ENCODE results near the gene CTSZ. TPM values are rescaled to one million over a fixed set of nuclear protein-coding genes. Genes with fewer than 3 reads are reported as not detected.

CTSZ gene
- total RNA-seq, 1 donor from 2014 or later = 61.4 TPM

DNA sequence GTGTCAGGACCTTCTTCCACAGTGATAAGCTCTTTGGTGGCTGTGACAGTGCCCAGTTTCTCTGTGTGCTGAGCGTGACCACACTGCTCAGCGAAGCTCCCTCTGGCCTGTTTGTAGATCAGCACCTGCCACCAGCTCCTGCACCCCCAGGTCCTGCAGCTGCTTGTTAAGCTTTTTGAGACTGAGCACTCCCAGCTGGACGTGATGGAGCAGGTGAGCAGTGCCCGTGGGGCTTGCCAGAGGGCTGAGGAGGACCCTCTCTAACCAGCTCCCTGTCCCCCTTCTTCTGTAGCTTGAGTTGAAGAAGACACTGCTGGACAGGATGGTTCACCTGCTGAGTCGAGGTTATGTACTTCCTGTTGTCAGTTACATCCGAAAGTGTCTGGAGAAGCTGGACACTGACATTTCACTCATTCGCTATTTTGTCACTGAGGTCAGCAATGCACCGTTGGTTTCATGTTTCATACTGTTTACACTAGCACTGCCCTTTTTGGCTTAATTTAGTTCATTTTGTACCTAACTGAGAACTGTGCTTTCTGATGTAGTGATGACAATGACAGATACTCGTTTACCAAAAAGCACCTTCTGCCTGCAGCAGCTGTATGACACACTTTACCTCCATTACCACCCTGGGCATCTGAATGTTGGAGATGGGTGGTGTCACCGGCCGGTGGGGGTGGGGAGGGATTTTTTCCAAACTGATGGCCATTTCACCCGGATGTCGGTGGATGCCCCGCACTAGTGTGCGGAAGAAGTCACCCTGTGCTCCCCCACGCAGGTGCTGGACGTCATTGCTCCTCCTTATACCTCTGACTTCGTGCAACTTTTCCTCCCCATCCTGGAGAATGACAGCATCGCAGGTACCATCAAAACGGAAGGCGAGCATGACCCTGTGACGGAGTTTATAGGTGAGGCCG is 13.5 kb downstream of the CTSZ start:
- H3K4me3 Mint-ChIP-seq (ENCODE audit: low read depth) = no peak overlapping the region
- H3K9me3 Mint-ChIP-seq (ENCODE audit: low read depth) = no peaks in the 10 kb centered on the region
- no peak overlapping the region for H3K27ac Mint-ChIP-seq
- no peak for DNase-seq (ENCODE audit: low spot score, unreplicated experiment)
- H3K36me3 Mint-ChIP-seq (ENCODE audit: insufficient read depth) = peaks cover 53% of the 10 kb centered on the region
- H3K27me3 Mint-ChIP-seq = no peaks in the 10 kb centered on the region
- TF ChIP-seq, protein P1, sequence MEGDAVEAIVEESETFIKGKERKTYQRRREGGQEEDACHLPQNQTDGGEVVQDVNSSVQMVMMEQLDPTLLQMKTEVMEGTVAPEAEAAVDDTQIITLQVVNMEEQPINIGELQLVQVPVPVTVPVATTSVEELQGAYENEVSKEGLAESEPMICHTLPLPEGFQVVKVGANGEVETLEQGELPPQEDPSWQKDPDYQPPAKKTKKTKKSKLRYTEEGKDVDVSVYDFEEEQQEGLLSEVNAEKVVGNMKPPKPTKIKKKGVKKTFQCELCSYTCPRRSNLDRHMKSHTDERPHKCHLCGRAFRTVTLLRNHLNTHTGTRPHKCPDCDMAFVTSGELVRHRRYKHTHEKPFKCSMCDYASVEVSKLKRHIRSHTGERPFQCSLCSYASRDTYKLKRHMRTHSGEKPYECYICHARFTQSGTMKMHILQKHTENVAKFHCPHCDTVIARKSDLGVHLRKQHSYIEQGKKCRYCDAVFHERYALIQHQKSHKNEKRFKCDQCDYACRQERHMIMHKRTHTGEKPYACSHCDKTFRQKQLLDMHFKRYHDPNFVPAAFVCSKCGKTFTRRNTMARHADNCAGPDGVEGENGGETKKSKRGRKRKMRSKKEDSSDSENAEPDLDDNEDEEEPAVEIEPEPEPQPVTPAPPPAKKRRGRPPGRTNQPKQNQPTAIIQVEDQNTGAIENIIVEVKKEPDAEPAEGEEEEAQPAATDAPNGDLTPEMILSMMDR (IDR thresholded peaks at IDR 0.05; ENCODE audit: unreplicated experiment) = no peak
- H3K4me1 Mint-ChIP-seq (ENCODE audit: low read depth) = peaks cover 21% of the 10 kb centered on the region

DNA sequence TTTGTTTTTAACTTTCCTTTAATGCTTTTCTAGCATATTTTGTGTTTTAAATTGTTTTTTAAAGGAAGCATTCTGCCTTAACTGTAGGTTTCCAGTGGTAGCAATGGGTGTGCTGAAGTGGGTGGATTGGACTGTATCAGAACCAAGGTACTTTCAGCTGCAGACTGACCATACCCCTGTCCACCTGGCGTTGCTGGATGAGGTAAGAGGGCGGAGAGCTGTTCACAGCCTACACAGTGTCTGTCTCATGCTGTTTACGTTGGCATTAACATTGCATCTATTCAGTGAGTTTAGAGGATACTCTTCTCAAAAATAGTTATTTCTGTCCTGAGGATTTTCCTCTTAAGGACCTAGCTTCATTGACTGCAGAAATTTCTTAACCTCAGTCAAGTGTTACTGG is 14.1 kb downstream of the CTSZ start:
- peaks cover 21% of the 10 kb centered on the region for H3K4me1 Mint-ChIP-seq (ENCODE audit: low read depth)
- no peaks in the 10 kb centered on the region for H3K27me3 Mint-ChIP-seq
- peaks cover 55% of the 10 kb centered on the region for H3K36me3 Mint-ChIP-seq (ENCODE audit: insufficient read depth)

DNA sequence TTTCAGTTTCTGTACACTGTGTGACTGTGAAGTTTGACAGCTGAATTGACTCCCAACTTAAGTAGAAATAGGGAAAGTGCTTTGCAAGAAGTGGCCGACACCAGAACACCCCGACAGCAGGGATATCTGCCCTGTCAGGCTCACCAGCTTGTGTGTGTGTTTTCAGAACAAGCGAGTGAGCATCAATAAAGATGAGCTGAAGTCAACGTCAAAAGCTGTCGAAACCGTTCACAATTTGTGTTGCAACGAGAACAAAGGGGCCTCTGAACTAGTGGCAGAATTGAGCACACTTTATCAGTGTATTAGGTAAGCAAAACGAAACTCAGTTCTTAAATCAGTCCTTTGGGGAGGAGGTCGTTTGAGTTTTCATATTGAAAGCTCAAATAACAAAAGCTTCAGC is 15.3 kb downstream of the CTSZ start:
- TF ChIP-seq, protein P1 (IDR thresholded peaks at IDR 0.05; ENCODE audit: unreplicated experiment) = no peak
- Mint-ChIP-seq H3K9me3 (ENCODE audit: low read depth) (no peaks in the 10 kb centered on the region), H3K27ac (peak overlapping the region; percentile 84), H3K27me3 (no peaks in the 10 kb centered on the region), H3K4me1 (ENCODE audit: low read depth) (peaks cover 26% of the 10 kb centered on the region), H3K36me3 (ENCODE audit: insufficient read depth) (peaks cover 51% of the 10 kb centered on the region), H3K4me3 (ENCODE audit: low read depth) (no peak overlapping the region)
- DNase-seq (ENCODE audit: low spot score, unreplicated experiment) = no peak

More for the DNA sequence above, 14.1 kb downstream of the CTSZ start:
- TF ChIP-seq, protein P1 (IDR thresholded peaks at IDR 0.05; ENCODE audit: unreplicated experiment) = no peak
- DNase-seq (ENCODE audit: low spot score, unreplicated experiment) = no peak
- Mint-ChIP-seq H3K4me3 (ENCODE audit: low read depth) (no peak overlapping the region), H3K27ac (no peak overlapping the region), H3K9me3 (ENCODE audit: low read depth) (no peaks in the 10 kb centered on the region)

DNA sequence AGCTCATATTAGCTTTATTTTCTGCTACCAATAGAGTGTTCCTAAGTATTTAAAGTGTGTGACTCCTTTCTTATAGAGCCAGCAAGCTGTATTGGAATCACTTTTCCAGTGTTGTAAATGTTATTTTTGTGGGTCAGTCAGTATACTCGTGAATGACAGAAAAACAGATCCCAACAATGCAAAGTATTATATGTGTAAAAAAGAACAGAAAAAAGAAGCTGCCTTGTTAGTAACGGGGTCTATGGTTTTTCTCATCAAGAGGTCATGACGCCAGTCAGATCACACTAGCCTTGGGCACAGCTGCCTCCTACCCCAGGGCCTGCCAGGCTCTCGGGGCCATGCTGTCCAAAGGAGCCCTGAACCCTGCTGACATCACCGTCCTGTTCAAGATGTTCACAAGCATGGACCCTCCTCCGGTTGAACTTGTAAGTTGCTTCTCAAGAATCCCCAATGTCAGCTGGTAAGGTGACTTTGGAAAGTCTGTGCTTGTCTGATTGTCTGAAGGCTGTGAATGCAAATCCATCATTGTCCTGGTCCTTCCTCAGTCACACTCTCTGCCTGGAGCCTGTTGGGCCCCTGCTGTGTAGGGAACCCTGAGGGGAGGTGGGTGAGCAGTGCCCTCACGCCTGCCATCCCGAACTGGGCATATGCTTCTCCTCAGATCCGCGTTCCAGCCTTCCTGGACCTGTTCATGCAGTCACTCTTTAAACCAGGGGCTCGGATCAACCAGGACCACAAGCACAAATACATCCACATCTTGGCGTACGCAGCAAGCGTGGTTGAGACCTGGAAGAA is 16.2 kb downstream of the CTSZ start:
- H3K36me3 Mint-ChIP-seq (ENCODE audit: insufficient read depth) = peaks cover 45% of the 10 kb centered on the region
- peaks cover 25% of the 10 kb centered on the region for H3K4me1 Mint-ChIP-seq (ENCODE audit: low read depth)
- H3K27me3 Mint-ChIP-seq = no peaks in the 10 kb centered on the region
- H3K4me3 Mint-ChIP-seq (ENCODE audit: low read depth) = no peak overlapping the region
- H3K9me3 Mint-ChIP-seq (ENCODE audit: low read depth) = no peaks in the 10 kb centered on the region
- TF ChIP-seq, protein P1 (IDR thresholded peaks at IDR 0.05; ENCODE audit: unreplicated experiment) = no peak
- peak overlapping the region; percentile 52 for H3K27ac Mint-ChIP-seq
- no peak for DNase-seq (ENCODE audit: low spot score, unreplicated experiment)

DNA sequence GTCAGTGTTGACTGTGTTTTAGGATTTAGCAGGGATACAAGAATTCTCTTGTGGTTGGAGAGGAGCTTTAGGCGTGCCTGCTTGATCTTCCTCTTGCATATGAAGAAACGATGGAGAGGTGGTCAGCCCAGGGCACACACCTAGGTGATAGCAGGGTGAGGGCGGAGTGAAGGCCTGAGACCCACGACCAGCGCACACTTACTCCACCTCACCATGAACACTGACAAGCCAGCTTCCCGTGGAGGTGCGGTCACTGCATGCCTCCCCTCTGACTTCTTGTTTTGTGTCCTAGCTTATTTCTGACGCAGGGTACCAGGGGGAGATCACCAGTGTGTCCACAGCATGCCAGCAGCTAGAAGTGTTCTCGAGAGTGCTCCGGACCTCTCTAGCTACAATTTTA is 17.9 kb downstream of the CTSZ start:
- TF ChIP-seq, protein P1 (IDR thresholded peaks at IDR 0.05; ENCODE audit: unreplicated experiment) = no peak
- Mint-ChIP-seq H3K36me3 (ENCODE audit: insufficient read depth) (peaks cover 37% of the 10 kb centered on the region), H3K4me3 (ENCODE audit: low read depth) (no peak overlapping the region), H3K4me1 (ENCODE audit: low read depth) (peaks cover 24% of the 10 kb centered on the region), H3K27ac (peak overlapping the region; percentile 65), H3K27me3 (no peaks in the 10 kb centered on the region), H3K9me3 (ENCODE audit: low read depth) (no peaks in the 10 kb centered on the region)
- no peak for DNase-seq (ENCODE audit: low spot score, unreplicated experiment)
